ENCODE data around the gene PXMP4. TPM values are rescaled to one million over a fixed set of nuclear protein-coding genes. Genes with fewer than 3 reads are reported as not detected.

PXMP4 gene
- total and polyA plus RNA-seq, 9 of the 15 experiments (the other 6 are each of a cell fraction or from before 2014, with no cell fraction given): 4.8 to 29.1 (median 6.8) TPM

DNA sequence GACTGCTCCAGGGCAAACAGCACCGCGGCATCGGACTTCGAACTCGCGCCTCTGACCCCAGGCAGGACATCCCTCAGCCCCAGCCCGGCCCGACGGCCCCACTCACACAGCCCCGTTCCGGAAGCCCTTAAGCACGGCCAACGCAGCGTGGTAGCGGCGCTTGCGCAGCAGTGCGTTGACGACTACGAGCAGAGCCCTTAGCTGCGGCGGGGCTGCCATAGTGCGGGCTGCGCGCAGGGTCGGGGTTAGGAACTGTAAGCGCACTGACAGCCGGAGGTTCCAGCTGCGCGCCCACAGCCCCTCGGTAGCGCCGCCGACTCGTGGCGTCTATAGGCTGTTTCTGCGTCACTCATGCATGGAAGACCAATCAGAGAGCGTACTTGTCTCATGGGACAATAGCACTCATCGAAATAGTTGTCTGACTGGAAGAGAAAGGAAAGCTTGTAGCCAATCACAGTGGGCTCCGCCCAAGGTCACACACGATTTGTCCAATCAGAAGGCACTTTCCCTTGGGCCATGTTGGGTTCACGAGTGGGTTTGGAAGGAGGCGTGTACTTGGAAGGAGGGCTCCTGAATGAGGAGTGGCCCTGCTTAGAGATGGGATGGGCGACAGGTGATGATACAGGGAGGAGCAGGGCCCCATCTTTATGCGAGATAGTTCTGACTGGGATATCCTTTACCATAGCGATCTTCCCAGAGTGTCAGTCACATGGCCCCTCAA is at the start of gene PXMP4 (continued):
- TF ChIP-seq, protein P1, sequence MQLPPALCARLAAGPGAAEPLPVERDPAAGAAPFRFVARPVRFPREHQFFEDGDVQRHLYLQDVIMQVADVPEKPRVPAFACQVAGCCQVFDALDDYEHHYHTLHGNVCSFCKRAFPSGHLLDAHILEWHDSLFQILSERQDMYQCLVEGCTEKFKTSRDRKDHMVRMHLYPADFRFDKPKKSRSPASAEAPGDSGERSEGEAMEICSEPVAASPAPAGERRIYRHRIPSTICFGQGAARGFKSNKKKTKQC (CRISPR knock-in tag; IDR thresholded peaks at IDR 0.05): no peak
- TF ChIP-seq, protein P2, sequence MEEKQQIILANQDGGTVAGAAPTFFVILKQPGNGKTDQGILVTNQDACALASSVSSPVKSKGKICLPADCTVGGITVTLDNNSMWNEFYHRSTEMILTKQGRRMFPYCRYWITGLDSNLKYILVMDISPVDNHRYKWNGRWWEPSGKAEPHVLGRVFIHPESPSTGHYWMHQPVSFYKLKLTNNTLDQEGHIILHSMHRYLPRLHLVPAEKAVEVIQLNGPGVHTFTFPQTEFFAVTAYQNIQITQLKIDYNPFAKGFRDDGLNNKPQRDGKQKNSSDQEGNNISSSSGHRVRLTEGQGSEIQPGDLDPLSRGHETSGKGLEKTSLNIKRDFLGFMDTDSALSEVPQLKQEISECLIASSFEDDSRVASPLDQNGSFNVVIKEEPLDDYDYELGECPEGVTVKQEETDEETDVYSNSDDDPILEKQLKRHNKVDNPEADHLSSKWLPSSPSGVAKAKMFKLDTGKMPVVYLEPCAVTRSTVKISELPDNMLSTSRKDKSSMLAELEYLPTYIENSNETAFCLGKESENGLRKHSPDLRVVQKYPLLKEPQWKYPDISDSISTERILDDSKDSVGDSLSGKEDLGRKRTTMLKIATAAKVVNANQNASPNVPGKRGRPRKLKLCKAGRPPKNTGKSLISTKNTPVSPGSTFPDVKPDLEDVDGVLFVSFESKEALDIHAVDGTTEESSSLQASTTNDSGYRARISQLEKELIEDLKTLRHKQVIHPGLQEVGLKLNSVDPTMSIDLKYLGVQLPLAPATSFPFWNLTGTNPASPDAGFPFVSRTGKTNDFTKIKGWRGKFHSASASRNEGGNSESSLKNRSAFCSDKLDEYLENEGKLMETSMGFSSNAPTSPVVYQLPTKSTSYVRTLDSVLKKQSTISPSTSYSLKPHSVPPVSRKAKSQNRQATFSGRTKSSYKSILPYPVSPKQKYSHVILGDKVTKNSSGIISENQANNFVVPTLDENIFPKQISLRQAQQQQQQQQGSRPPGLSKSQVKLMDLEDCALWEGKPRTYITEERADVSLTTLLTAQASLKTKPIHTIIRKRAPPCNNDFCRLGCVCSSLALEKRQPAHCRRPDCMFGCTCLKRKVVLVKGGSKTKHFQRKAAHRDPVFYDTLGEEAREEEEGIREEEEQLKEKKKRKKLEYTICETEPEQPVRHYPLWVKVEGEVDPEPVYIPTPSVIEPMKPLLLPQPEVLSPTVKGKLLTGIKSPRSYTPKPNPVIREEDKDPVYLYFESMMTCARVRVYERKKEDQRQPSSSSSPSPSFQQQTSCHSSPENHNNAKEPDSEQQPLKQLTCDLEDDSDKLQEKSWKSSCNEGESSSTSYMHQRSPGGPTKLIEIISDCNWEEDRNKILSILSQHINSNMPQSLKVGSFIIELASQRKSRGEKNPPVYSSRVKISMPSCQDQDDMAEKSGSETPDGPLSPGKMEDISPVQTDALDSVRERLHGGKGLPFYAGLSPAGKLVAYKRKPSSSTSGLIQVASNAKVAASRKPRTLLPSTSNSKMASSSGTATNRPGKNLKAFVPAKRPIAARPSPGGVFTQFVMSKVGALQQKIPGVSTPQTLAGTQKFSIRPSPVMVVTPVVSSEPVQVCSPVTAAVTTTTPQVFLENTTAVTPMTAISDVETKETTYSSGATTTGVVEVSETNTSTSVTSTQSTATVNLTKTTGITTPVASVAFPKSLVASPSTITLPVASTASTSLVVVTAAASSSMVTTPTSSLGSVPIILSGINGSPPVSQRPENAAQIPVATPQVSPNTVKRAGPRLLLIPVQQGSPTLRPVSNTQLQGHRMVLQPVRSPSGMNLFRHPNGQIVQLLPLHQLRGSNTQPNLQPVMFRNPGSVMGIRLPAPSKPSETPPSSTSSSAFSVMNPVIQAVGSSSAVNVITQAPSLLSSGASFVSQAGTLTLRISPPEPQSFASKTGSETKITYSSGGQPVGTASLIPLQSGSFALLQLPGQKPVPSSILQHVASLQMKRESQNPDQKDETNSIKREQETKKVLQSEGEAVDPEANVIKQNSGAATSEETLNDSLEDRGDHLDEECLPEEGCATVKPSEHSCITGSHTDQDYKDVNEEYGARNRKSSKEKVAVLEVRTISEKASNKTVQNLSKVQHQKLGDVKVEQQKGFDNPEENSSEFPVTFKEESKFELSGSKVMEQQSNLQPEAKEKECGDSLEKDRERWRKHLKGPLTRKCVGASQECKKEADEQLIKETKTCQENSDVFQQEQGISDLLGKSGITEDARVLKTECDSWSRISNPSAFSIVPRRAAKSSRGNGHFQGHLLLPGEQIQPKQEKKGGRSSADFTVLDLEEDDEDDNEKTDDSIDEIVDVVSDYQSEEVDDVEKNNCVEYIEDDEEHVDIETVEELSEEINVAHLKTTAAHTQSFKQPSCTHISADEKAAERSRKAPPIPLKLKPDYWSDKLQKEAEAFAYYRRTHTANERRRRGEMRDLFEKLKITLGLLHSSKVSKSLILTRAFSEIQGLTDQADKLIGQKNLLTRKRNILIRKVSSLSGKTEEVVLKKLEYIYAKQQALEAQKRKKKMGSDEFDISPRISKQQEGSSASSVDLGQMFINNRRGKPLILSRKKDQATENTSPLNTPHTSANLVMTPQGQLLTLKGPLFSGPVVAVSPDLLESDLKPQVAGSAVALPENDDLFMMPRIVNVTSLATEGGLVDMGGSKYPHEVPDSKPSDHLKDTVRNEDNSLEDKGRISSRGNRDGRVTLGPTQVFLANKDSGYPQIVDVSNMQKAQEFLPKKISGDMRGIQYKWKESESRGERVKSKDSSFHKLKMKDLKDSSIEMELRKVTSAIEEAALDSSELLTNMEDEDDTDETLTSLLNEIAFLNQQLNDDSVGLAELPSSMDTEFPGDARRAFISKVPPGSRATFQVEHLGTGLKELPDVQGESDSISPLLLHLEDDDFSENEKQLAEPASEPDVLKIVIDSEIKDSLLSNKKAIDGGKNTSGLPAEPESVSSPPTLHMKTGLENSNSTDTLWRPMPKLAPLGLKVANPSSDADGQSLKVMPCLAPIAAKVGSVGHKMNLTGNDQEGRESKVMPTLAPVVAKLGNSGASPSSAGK (IDR thresholded peaks at IDR 0.05): peak; percentile 86
- 0 out of 2 replicates have a peak, but pooled peaks have one; percentile 48 for TF ChIP-seq SUPT5H (IDR thresholded peaks at IDR 0.05)
- TF ChIP-seq, protein P3, sequence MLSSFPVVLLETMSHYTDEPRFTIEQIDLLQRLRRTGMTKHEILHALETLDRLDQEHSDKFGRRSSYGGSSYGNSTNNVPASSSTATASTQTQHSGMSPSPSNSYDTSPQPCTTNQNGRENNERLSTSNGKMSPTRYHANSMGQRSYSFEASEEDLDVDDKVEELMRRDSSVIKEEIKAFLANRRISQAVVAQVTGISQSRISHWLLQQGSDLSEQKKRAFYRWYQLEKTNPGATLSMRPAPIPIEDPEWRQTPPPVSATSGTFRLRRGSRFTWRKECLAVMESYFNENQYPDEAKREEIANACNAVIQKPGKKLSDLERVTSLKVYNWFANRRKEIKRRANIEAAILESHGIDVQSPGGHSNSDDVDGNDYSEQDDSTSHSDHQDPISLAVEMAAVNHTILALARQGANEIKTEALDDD (IDR thresholded peaks at IDR 0.05): no peak
- 0 out of 2 replicates have a peak, but pooled peaks have one; percentile 65 for TF ChIP-seq CBX1 (IDR thresholded peaks at IDR 0.05; ENCODE audit: low read depth)
- TF ChIP-seq FOXA1 (IDR thresholded peaks at IDR 0.05; ENCODE audit: borderline replicate concordance): no peak
- TF ChIP-seq JUND (IDR thresholded peaks at IDR 0.05; ENCODE audit: borderline replicate concordance, low read depth, low read length): 0 out of 2 replicates have a peak, but pooled peaks have one; percentile 2
- no peak; the same call in 2 of the 3 replicates for TF ChIP-seq JUND (tag; IDR thresholded peaks at IDR 0.05; ENCODE audit: borderline replicate concordance, low read depth, low read length)
- TF ChIP-seq POLR2B (IDR thresholded peaks at IDR 0.05; ENCODE audit: low read depth, partially characterized antibody): peak; percentile 18
- TF ChIP-seq RBM39 (optimal IDR thresholded peaks at IDR 0.05; ENCODE audit: low read depth, low read length): no peak
- TF ChIP-seq, protein P4, sequence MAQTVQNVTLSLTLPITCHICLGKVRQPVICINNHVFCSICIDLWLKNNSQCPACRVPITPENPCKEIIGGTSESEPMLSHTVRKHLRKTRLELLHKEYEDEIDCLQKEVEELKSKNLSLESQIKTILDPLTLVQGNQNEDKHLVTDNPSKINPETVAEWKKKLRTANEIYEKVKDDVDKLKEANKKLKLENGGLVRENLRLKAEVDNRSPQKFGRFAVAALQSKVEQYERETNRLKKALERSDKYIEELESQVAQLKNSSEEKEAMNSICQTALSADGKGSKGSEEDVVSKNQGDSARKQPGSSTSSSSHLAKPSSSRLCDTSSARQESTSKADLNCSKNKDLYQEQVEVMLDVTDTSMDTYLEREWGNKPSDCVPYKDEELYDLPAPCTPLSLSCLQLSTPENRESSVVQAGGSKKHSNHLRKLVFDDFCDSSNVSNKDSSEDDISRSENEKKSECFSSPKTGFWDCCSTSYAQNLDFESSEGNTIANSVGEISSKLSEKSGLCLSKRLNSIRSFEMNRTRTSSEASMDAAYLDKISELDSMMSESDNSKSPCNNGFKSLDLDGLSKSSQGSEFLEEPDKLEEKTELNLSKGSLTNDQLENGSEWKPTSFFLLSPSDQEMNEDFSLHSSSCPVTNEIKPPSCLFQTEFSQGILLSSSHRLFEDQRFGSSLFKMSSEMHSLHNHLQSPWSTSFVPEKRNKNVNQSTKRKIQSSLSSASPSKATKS (CRISPR knock-in tag; IDR thresholded peaks at IDR 0.05): no peak
- TF ChIP-seq XRCC3 (IDR thresholded peaks at IDR 0.05): no peak
- no peak for TF ChIP-seq SREBF2 (CRISPR knock-in tag; IDR thresholded peaks at IDR 0.05)
